Measurements from ENCODE around the gene KLK10.

KLK10 gene

GRCh38 chr19:51019544-51019925 lies at the start of gene KLK10:
Gene KLK10, minus strand, starts transcription at chr19:51019709. Its CDS starts 579 bp downstream, at chr19:51019130.
- no peak for DNase-seq

- DNase-seq = no peak
Observed at GRCh38 chr19:51066393-51067186, 47.1 kb upstream of the KLK10 start.

- DNase-seq = no peak
Observed at GRCh38 chr19:51065221-51065960, 45.9 kb upstream of the KLK10 start.

DNA sequence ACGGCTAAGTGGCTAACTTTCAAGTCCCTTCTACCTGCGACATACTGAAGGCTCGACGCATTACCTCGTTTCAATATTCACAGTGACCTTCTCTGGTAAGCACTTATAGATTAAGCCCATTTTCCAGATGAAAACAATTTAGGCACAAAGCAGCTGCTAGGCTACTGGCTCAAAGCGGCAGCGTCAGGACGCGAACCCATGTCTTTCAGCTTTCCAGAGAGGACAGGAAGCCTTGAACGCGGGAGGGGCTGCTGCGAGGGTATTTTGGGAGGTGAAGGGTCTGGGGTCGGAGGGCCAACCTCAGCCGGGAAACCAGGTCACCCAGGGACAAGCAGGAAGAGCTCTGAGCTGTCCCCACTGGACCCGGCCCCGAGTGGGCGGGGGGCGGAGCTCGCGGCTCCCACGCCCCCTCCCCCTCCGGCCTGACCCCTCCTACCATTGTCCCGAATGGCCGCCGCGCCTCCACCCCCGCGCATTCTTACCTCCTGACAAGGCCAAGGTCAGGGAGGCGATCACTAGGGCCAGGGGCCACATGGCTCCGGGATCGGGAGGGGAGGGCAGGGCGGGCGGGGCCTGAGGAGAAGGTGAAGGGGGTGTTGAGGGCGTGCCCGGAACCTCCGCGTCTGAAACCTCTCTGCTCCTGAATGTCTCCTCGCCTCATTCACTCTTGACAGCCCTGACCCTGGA lies 45.2 kb upstream of the KLK10 start, which contains the start of gene KLK13:
TSS of gene KLK13 (minus strand) at position 559 of the 687 bp plus-strand sequence. CDS start at position 534, 25 bp downstream.
- DNase-seq = no peak

DNA sequence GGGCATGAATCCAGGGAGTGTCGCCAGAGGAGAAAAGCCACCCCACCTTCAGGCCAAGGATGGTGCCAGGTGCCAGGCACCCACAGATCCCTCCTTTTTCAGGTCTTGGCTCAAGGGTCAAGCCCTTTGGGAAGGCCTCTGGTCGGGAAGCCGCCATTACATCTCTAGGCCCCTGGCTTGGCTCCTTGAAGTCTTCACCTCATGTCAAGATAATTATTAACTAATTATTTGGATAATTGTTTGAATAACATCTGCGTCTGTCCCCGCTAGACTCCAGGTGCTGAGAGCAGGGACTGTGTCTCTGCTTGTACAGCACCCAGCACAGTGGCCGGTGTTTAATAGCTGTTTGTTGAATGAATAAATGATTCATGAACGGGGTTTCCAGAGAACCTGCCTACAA lies 44.2 kb upstream of the KLK10 start:
- DNase-seq = no peak

GRCh38 chr19:51060973-51061372 lies 41.5 kb upstream of the KLK10 start:
- no peak for DNase-seq

DNA sequence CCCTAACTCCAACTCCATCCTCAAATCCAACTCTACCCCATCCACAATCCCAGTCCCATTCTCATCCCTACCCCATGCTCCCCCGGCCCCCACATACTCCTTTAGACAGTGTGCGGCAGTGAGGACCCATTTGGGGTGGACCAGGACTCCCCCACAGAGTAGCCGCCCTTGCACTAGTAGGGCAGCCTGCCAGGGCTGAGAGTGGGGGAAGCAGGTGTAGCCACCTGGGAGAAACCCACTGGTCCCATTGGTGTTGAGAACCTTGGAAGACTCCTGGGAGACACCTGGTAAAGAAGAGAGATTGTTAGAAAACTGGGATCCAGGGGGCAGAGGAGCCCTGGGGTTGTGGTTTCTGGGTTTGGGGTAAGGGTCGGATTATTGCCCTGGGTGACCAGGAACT lies 40.8 kb upstream of the KLK10 start:
- no peak for DNase-seq

DNA sequence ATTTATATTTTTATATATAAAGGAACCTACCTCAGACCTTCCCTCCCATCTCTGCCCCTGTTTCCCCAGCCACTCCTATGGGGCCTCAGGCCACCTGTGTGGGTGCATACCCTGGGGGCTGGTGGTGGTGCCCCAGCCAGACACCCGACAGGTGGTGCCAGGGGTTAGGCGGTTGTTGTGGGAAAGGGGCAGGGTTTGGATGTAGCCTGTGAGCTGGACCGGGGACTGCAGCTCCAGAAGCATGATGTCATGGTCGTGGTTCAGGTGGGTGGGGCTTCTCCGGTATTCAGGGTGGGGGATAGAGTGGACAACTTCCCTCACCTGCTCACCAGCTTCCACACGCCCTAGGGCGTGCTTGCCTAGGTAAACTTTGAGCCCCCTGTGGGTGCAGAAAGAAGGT lies 40.2 kb upstream of the KLK10 start:
- no peak for DNase-seq

DNA sequence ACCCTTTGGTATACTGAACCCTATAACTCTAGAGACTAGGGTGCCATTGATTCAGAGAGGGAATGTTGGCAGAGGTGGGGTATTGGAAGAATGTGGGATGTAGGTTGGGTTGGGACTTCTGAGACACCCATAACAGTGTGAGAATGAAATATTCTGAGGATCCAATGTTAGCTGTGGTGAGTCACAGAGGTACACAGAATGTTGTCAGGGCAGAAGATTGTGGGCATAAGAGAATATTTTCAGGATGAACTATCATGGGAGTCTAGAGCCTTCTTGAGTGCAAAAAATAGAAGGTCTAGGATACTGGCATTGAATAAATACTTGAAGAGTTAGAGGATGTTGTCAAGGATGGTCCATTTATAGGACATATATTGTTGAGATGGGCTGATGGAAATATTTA lies 36.4 kb upstream of the KLK10 start:
- DNase-seq = no peak

DNA sequence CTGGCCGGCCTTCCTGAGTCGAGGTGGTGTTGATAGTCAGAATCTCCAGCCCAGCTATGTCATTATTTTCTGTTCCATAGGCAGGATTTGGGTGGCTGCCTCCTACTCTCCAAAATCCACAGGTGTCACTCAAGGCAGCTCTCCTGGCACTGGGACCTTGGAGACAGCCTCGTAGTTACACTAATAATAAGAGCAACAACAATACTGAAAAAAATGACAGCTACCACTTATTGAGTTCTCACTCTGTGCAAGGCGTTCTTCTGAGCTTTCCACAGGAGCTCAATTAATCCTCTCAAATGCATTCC lies 27.5 kb upstream of the KLK10 start:
- no peak for DNase-seq

DNA sequence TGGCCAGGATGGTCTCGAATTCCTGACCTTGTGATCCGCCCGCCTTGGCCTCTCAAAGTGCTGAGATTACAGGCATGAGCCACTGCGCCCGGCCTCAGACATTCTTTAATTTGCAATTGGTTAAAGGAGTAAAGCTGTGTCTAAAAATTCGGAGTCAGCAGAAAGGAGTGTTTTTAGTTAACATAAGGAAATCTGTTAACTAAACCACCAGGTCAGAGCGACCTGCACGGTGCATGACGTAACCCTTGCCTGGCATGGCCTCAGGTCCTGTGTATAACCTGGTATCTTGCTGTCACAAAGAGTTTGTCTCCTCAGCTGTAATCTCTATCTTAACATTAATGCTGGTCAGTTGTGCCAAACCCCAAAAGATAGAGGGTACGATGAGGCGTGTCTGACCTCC lies 24.8 kb upstream of the KLK10 start:
- DNase-seq = no peak

- no peak for DNase-seq
Observed at GRCh38 chr19:51043497-51043896, 24.0 kb upstream of the KLK10 start.

DNA sequence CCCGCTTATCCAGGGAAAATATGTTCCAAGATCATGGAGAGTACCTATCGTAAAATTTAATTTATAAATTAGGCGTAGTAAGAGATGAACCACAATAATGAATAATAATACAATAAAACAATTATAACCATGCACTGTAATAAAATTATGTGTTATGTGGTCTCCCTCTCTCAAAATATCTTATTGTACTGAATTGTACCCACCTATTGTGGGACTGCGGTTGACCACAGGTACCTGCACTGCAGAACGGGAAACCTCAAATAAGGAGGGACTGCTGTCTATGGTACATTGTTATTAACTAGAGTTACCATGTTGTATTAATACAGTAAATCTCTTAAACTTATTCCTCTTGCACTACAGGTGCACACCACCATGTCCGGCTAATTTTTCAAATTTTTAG lies 20.6 kb upstream of the KLK10 start:
- DNase-seq = no peak

DNA sequence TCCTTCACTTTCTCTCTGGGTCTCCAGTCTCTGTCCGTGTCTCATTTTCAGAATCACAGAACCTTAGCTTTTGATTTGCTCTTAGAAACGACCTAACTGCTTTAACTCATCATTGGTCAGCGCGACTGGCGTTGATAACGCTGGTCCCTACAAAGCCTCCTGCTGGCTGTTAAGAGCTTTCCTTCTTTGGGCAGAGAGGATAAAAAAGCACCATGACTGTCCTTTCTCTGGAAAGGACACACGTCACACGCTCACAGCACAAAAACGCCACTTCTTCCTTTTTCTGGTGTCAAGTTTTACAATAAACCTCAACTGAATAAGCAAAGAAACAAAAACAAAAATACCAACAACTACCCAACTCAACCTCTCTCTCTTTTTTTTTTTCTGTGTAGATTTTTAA lies 17.0 kb upstream of the KLK10 start:
- no peak for DNase-seq

DNA sequence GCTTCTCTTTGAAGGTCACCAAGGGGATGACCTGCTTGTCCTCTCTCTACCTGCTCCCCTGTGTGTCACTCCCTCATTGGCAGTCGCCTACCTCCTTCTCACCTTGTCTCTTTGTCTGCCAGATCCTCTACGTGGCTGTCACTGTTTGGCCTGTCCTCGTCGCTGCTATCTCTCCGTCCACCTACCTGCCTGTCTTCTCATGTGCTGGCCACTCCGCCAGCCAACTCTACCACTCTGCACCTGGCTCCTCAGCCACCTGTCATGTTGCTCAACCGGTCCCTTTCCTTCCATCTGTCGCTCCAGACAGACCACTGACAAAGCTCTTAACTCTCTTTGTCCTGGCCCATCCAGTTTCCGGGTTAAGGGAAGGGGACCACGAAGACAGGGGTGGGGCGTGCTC lies 15.2 kb upstream of the KLK10 start, which contains the start of gene KLK12:
TSS of gene KLK12 (minus strand) at position 299 of the 400 bp plus-strand sequence. CDS start 381 bp downstream, outside the sequence.
- no peak for DNase-seq

- no peak for DNase-seq
Observed at GRCh38 chr19:51031880-51032225, 12.3 kb upstream of the KLK10 start.

- no peak for DNase-seq
Observed at GRCh38 chr19:51031220-51031879, 11.8 kb upstream of the KLK10 start.

DNA sequence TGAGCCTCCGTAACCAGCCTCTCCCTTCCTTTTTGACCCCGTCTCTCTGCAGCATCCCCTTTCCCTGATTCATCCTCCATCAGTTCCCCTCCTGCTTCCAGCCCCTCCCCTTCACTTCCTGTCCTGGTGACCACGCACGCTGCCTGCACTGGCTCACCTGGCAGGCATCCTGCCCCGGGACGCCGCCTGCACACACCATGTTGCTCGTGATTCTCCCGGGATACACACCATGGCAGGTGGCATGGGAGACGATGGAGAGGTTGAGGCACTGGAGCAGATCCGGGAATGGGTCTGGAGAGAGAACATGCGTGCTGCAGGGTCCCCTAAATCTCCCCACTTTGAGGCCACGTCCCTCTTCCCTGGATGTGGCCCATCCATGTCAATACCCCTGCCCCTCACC lies 11.1 kb upstream of the KLK10 start:
- no peak for DNase-seq

- no peak for DNase-seq
Observed at GRCh38 chr19:51029718-51030117, 10.2 kb upstream of the KLK10 start.

DNA sequence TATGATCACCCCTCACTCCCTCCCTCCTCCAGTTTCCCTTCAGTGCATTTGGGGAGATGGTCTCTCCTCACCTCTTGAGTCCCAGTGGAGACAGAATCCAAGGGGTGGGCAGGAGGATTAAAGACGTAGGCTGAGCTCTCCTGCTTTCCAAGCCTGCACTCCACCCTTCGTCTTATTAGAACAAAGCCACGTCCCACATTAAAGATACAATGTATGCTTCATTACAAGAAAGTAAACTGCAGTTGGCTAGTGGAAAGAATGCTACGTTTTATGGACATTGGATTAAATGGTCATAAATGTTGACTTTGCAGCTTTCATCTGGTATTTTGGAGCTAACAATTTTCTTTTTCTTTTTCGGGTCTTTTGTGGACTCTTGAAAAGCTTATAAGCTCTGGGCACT lies 8.4 kb upstream of the KLK10 start:
- no peak for DNase-seq

DNA sequence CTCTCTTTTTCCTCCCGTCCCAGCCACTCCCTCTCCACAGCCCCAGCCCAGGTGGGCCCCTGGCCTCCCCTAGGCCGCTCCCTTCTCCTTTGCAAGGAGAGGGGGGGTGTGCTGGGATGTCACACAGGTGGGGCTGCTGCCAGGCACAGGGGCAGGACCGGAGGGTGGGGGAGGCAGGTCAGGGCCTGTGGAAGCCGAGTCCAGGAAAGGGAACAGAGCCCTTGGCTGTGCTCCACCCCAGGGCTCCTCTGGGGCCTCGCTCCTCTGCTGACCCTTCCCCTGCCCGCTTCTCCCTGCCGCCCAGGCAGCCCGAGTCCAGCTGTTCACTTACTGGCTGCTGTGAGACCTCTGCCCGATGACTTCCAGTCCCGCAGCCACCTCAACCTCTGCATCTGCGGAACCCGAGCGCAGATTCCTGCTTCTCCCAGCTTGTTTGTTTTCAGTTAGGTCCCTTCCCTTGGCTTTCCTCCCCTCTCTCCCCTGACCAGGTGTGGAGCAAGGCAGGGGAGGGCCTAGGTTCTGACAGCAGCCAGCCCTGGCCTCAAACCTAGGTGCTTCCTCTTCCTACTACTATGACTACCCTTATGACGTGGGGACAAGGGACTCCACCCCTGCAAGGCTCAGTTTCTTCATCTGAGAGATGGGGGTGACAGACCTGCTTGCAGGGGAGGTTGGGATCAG lies 7.8 kb upstream of the KLK10 start:
- no peak for DNase-seq

DNA sequence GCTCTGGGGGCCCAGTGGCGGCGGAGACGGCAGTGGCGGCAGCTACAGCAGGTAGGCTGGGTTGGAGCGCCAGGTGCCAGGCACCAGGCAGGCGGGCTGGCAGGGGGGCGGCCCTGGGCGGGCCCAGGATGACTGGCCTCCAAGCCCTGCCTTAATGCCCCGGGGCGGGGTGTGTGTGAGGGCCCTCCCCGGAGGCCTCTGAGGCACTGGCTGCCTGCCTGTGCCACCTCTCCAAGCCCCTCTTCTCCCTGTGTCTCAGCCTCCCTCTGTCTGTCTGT lies 7.0 kb upstream of the KLK10 start, which contains the start of gene KLK11:
TSS of gene KLK11 (minus strand) at position 63 of the 278 bp plus-strand sequence. CDS start 985 bp downstream, outside the sequence.
- no peak for DNase-seq

All from HCEC 1CT (cell line).